Hepatic stellate cell (primary cell): ENCODE data around the gene XRN2.
A peak's percentile ranks its signal among the peaks of the same experiment; 100 is the strongest.
"Not testable (repeated sequence)": the region's sequence is repeated elsewhere in the genome, so short reads cannot be mapped to it uniquely, and the experiment has no call there.

ENCODE experiments used
- DNase-seq: peaks from one replicate; pipeline ENCODE4 v3.0.0; 2011; ENCODE audit warnings: low spot score

XRN2 gene

GRCh38 chr20:21344961-21345360 is 41.8 kb downstream of the XRN2 start:
- DNase-seq: no peak

- peak; percentile 4 for DNase-seq
These were observed 49.6 kb downstream of the XRN2 start for GRCh38 chr20:21352703-21353102.

GRCh38 chr20:21353236-21353635 is 50.1 kb downstream of the XRN2 start:
- peak; percentile 12 for DNase-seq

DNA sequence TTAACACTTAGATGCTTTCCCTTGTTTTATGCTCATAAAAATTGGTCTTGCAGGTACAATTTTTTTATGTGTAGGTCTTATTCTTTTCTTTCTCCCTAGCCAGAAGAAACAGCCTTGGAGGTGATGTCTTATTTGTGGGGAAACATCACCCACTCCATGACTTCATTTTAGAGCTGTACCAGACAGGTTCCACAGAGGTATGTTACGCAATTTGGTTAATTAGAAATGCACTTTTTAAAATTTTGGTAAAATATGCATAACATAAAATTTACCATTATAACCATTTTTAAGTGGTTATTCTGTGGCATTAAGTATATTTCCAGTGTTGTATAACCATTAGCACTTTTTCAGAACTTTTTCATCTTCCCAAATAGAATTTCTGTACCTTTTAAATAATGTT is 52.9 kb downstream of the XRN2 start:
- DNase-seq: no peak

- DNase-seq: no peak
These were observed 53.3 kb downstream of the XRN2 start for GRCh38 chr20:21356386-21356785.

DNA sequence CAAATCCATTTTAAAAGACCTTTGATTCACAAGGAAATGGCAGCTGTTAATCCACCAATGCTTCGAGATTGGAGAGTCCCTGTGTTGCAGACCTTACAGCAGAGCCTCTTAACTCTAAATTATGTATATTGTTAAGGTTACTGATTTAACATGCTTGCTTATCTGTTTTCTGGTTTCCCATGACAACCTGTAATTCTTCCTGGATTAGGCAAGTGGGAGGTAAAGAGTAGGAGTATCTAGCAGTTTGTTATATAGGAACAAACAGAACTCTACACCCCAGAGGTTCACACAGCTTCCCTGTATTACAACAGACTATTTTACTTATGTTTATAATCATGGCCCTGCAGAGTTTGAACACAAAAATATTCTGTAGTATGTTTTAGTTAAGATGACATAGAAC is 54.7 kb downstream of the XRN2 start:
- DNase-seq: no peak

GRCh38 chr20:21358737-21359136 is 55.6 kb downstream of the XRN2 start:
- no peak for DNase-seq

DNA sequence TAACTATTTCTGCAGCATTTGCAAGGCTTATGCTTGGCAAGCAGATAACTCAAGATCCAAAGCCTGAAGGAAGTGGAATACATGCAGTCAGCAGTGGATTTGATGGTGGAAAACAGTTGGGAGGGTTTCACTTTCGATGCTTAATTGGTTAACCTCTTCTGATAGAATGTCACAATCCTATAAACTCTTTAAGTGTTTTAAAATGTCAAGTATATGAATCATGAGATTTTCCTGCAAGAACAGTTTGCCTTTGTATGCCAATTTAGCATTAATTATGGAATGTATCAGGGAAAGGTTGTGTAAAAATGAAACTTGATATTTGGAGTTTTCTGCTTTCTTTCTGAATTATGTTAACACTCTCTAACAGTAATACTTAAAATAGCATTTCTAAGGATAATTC is 57.6 kb downstream of the XRN2 start:
- no peak for DNase-seq

DNA sequence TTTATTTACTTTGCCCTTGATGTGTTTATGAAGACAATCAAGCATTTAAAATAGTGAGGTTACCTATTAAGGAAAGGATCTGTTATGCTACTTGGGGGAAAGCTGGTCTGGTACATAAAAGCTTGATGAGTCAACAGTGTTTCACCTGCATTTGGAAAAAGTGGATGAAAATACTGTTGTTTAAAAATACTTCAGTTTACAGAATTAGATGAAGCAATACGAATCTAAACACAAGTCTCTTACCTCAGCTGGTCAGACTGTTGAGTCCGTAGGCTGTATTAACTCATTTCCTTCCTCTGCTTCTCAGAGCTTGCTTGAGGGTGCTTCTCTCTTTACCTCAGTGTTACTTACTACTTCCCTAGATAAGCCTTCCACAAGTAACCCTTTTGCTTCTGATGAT is 58.1 kb downstream of the XRN2 start:
- no peak for DNase-seq

GRCh38 chr20:21364413-21364812 is 61.3 kb downstream of the XRN2 start:
- no peak for DNase-seq

DNA sequence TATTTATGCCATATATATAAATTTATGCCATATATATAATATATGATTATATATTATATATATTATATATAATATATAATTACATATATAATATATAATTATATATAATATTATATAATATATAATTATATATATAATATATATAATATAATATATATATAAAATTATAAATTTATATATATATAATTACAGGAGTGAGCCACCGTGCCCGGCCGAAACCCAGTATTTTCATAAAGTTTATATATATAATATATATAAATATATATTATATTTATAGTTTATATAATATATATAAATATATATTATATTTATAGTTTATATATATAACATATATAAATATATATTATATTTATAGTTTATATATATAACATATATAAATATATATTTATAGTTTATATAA is 62.6 kb downstream of the XRN2 start:
- DNase-seq: no peak

DNA sequence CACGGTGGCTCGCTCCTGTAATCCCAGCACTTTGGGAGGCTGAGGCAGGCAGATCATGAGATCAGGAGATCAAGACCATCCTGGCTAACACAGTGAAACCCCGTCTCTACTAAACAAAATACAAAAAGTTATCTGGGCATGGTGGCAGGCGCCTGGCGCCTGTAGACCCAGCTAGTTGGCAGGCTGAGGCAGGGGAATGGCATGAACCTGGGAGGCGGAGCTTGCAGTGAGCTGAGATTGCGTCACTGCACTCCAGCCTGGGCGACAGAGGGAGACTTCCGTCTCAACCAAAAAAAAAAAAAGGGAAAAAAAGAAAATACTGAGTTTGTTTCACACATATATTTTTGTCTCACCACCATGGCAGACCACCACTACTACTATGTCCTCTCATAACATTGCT is 63.1 kb downstream of the XRN2 start:
- DNase-seq: not testable (repeated sequence)

DNA sequence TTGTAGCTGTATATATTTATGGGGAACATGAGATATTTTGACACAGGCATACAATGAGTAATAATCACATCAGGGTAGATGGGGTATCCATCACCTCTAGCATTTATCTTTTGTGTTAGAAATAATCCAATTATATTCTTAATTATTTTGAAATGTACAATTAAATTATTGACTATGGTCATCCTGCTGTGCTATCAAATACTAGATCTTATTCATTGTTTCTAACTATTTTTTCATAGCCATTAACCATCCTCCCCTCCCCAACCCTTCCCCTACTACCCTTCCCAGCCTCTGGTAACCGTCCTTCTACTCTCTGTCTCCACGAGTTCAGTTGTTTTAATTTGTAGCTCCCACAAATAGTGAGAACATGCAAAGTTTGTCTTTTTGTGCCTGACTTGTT is 65.7 kb downstream of the XRN2 start:
- DNase-seq: no peak

- no peak for DNase-seq
These were observed 68.1 kb downstream of the XRN2 start for GRCh38 chr20:21371193-21371592.

DNA sequence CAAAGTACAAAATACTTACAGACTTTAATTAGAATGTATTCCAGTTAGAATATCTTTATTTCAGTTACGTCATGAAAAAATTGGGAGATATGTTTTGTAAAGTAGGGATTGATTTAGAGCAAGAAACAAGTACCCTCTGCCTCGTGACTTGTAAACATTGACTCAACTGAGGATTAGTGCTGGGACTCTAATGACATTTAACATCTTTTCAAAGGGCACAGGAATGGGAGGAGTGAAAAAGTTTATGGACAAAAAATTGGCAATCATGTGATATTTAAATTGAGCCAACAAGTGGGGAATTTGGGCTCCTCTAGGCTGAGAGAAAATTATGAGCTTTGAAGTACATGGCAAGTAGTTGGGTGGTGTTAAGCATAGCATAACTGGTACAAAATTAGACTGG is 68.9 kb downstream of the XRN2 start:
- no peak for DNase-seq

GRCh38 chr20:21373436-21373835 is 70.3 kb downstream of the XRN2 start:
- DNase-seq: no peak

GRCh38 chr20:21376626-21377025 is 73.5 kb downstream of the XRN2 start:
- no peak for DNase-seq

DNA sequence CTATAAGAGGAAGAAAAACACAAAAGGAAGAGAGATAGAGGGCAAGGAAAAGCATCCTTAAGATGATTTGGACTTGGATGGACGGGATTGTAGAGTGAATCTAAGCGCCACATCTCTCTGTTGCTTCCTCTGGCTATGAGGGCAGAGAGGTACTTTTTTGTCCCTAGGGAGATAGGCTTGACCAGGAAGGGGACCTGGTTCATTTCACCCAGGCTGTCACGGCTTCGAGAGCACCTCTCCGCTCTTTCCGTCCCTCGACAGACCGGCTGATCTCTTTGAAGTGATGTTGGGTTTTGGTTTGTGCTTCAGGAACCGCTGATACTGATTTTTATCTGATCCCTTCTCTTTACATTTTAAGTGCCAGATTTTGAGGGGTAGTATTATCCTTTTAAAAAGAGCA is 74.6 kb downstream of the XRN2 start:
- no peak for DNase-seq

GRCh38 chr20:21378259-21378658 is 75.1 kb downstream of the XRN2 start:
- no peak for DNase-seq

GRCh38 chr20:21380711-21381110 is 77.6 kb downstream of the XRN2 start:
- no peak for DNase-seq

GRCh38 chr20:21381619-21382018 is 78.5 kb downstream of the XRN2 start:
- DNase-seq: no peak

DNA sequence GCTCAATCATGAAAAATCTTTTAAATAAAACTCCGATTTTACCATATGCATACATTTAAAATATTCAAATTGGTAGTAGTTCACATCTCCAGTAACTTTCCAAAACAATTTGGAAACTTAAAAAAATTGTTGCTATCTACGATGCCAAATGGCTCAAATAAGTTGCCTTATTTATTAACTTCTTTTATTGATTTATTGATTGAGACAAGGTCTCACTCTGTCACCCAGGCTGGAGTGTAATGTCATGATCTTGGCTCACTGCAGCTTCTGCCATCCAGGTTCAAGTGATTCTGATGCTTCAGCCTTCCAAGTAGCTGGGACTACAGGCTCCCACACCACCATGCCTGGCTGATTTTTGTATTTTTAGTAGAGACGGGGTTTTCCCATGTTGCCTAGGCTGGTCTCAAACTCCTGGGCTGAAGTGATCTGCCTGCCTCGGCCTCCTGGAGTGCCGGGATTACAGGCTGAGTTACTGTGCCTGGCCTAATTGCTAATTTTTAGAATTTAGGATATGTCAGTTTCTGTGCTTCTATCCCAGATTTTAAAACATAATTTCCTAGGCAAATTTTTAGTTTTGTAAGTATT is 81.3 kb downstream of the XRN2 start:
- DNase-seq: no peak

GRCh38 chr20:21386111-21386510 is 83.0 kb downstream of the XRN2 start:
- DNase-seq: no peak

DNA sequence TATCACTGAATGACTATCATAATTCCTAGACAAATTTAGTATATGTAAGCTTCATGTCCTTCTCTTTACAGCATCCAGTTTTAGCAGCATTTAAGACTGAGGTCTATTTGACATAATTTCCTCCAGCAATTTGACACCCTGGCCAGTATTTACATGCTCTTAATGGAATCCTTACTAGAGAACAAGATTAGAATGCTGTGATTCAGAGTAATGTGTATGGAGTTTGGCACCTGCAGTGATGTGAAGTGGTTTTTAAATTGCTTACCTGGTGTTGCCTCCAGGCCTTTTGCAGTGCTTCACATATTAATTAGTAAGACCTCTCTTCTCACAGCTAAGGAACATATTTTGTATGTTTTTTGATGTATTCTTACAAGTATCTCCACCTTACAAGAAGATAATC is 84.4 kb downstream of the XRN2 start:
- no peak for DNase-seq

DNA sequence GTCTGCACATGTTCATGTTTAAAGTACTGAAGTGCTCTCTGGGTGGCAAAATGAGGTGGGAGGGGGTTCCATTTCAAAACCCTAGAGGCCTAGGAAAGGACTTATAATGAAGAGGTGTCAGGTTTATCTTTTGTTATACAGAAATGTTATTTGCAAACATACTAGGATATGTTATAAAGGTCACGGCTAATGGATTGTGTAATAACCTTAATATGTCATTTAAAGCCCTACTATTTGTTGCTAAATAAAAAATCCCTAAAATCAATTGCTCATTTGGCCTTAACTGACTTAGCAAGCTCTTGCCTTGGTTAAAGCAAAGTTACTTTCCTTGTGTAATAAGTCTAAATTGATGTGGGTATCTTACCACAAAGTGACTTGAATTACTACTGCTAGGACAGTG is 85.4 kb downstream of the XRN2 start:
- no peak for DNase-seq
